Measurements from ENCODE around the gene RASSF1.
A peak's percentile ranks its signal among the peaks of the same experiment; 100 is the strongest.

RASSF1 gene

GRCh38 chr3:50365080-50365841 lies 24.6 kb upstream of the RASSF1 start:
- peak; percentile 58 to 75 for DNase-seq

- DNase-seq: no peak
Measured at GRCh38 chr3:50364573-50365079, 24.0 kb upstream of the RASSF1 start.

- DNase-seq: no peak
Measured at GRCh38 chr3:50359760-50360110, 19.1 kb upstream of the RASSF1 start.

GRCh38 chr3:50358911-50359759 lies 18.5 kb upstream of the RASSF1 start, which contains the start of gene TMEM115:
TMEM115 (minus strand) TSS chr3:50359521; CDS start chr3:50359063, 458 bp downstream.
- DNase-seq: peak; percentile 98

- DNase-seq: no peak
Measured at GRCh38 chr3:50358355-50358910, 17.8 kb upstream of the RASSF1 start.

- peak; percentile 11 to 29 for DNase-seq
Measured at GRCh38 chr3:50357481-50357880, 16.8 kb upstream of the RASSF1 start.

- peak; percentile 69 to 73 for DNase-seq
Measured at GRCh38 chr3:50356553-50356952, 15.9 kb upstream of the RASSF1 start.

- no peak for DNase-seq
Measured at GRCh38 chr3:50355829-50356552, 15.4 kb upstream of the RASSF1 start.

GRCh38 chr3:50354850-50355249 lies 14.2 kb upstream of the RASSF1 start:
- DNase-seq: no peak

- no peak for DNase-seq
Measured at GRCh38 chr3:50354186-50354764, 13.6 kb upstream of the RASSF1 start.

GRCh38 chr3:50353245-50354004 lies 12.8 kb upstream of the RASSF1 start:
- no peak for DNase-seq

- peak; percentile 31 to 47 for DNase-seq
Measured at GRCh38 chr3:50352781-50353180, 12.1 kb upstream of the RASSF1 start.

GRCh38 chr3:50351323-50351697 lies 10.7 kb upstream of the RASSF1 start:
- no peak for DNase-seq

- peak; percentile 97 to 98 for DNase-seq
Measured at GRCh38 chr3:50350527-50351322, 10.1 kb upstream of the RASSF1 start, which contains the start of the genes CYB561D2 and NPRL2. CYB561D2 (plus strand) TSS chr3:50350862; CDS start chr3:50351434, 572 bp downstream. NPRL2 (minus strand) TSS chr3:50350775; CDS start chr3:50350652, 123 bp downstream.

- no peak for DNase-seq
Measured at GRCh38 chr3:50350213-50350526, 9.5 kb upstream of the RASSF1 start.

- DNase-seq: peak; percentile 66 to 79
Measured at GRCh38 chr3:50347187-50347813, 6.7 kb upstream of the RASSF1 start.

GRCh38 chr3:50345586-50346234 lies 5.1 kb upstream of the RASSF1 start, which contains the start of gene ZMYND10:
ZMYND10 (minus strand) TSS chr3:50345732; CDS start chr3:50345579, 153 bp downstream.
- peak; percentile 85 to 87 for DNase-seq

GRCh38 chr3:50345008-50345407 lies 4.4 kb upstream of the RASSF1 start:
- DNase-seq: no peak
